SK-N-SH treated with all-trans-retinoic acid at 6 μM for 48 hours (cell line): ENCODE measurements around the gene DLG2.

Experiments
- ATAC-seq: fragments of 200-7000 bp; cut with Tn5 transposase; 3 replicates; pipeline ENCODE4 v1.9.1; 2020; ENCODE audit warnings: mild to moderate bottlenecking, moderate library complexity
- ARNTL ChIP-seq: fragments of 450-650 bp; formaldehyde crosslinking; IDR thresholded peaks from 2 replicates; pipeline ENCODE4 v1.5.0; 2020; ENCODE audit warnings: low read depth, mild to moderate bottlenecking, moderate library complexity, borderline replicate concordance
- BACH2 ChIP-seq: fragments of 250-450 bp; sonication (Bioruptor Pico); IDR thresholded peaks from 2 replicates; pipeline ENCODE4 v1.9.0; 2021; ENCODE audit warnings: mild to moderate bottlenecking, borderline replicate concordance
- CSDC2 ChIP-seq: fragments of 250-450 bp; sonication (Bioruptor Pico); IDR thresholded peaks from 2 replicates; pipeline ENCODE4 v1.5.0; 2020; ENCODE audit warnings: mild to moderate bottlenecking, moderate library complexity
- ESRRG ChIP-seq: fragments of 250-450 bp; sonication (Bioruptor Pico); IDR thresholded peaks from 2 replicates; pipeline ENCODE4 v1.6.1; 2021; ENCODE audit warnings: mild to moderate bottlenecking
- GLIS3 ChIP-seq: fragments of 250-450 bp; sonication (Bioruptor Pico); IDR thresholded peaks from 2 replicates; pipeline ENCODE4 v1.5.0; 2020; ENCODE audit warnings: mild to moderate bottlenecking, moderate library complexity
- ISL1 ChIP-seq: fragments of 250-450 bp; sonication (Bioruptor Pico); IDR thresholded peaks from 2 replicates; pipeline ENCODE4 v2.1.2; 2022; ENCODE audit warnings: mild to moderate bottlenecking, moderate library complexity
- OSR1 ChIP-seq: fragments of 250-450 bp; sonication (Bioruptor Pico); IDR thresholded peaks from 2 replicates; pipeline ENCODE4 v1.8.0; 2022; ENCODE audit warnings: moderate library complexity, mild to moderate bottlenecking, inconsistent platforms
- PPARA ChIP-seq: fragments of 250-450 bp; sonication (Bioruptor Pico); IDR thresholded peaks from 2 replicates; pipeline ENCODE4 v1.5.0; 2020; ENCODE audit warnings: mild to moderate bottlenecking, borderline replicate concordance
- RARB ChIP-seq: fragments of 250-450 bp; sonication (Bioruptor Pico); IDR thresholded peaks from 2 replicates; pipeline ENCODE4 v1.8.0; 2021; ENCODE audit warnings: mild to moderate bottlenecking, moderate library complexity
- SNAI2 ChIP-seq: fragments of 250-450 bp; sonication (Bioruptor Pico); IDR thresholded peaks from 2 replicates; pipeline ENCODE4 v1.5.0; 2020; ENCODE audit warnings: mild to moderate bottlenecking, moderate library complexity
- TCF4 ChIP-seq: fragments of 250-450 bp; sonication (Bioruptor Pico); IDR thresholded peaks from 2 replicates; pipeline ENCODE4 v1.8.0; 2021; ENCODE audit warnings: mild to moderate bottlenecking, moderate library complexity, borderline replicate concordance
- TOX ChIP-seq: fragments of 250-450 bp; sonication (Bioruptor Pico); IDR thresholded peaks from 2 replicates; pipeline ENCODE4 v1.8.0; 2021; ENCODE audit warnings: mild to moderate bottlenecking, moderate library complexity, borderline replicate concordance
- ZC3H10 ChIP-seq: fragments of 250-450 bp; sonication (Bioruptor Pico); IDR thresholded peaks from 2 replicates; pipeline ENCODE4 v1.5.1; 2021; ENCODE audit warnings: mild to moderate bottlenecking, moderate library complexity
- ZFP3 ChIP-seq: fragments of 250-450 bp; sonication (Bioruptor Pico); IDR thresholded peaks from 2 replicates; pipeline ENCODE4 v1.5.0; 2020; ENCODE audit warnings: mild to moderate bottlenecking, moderate library complexity
- ZFP30 ChIP-seq: fragments of 450-650 bp; formaldehyde crosslinking; IDR thresholded peaks from 2 replicates; pipeline ENCODE4 v1.5.0; 2022; ENCODE audit warnings: mild to moderate bottlenecking, moderate library complexity
- ZNF565 ChIP-seq: fragments of 450-650 bp; formaldehyde crosslinking; conservative IDR thresholded peaks from 2 replicates; pipeline ENCODE4 v1.5.0; 2020; ENCODE audit warnings: low read depth, mild to moderate bottlenecking, moderate library complexity
- ZNF70 ChIP-seq: fragments of 450-650 bp; formaldehyde crosslinking; IDR thresholded peaks from 2 replicates; pipeline ENCODE4 v1.5.0; 2020; ENCODE audit warnings: mild to moderate bottlenecking, moderate library complexity
- ZNF8 ChIP-seq: fragments of 450-650 bp; formaldehyde crosslinking; IDR thresholded peaks from 2 replicates; pipeline ENCODE4 v1.5.0; 2020; ENCODE audit warnings: mild to moderate bottlenecking, moderate library complexity
- TF ChIP-seq, protein P1 (sequence below): fragments of 250-450 bp; sonication (Bioruptor Pico); IDR thresholded peaks from 2 replicates; pipeline ENCODE4 v1.8.0; 2021; ENCODE audit warnings: low read depth, mild to moderate bottlenecking, moderate library complexity, borderline replicate concordance
- TF ChIP-seq, protein P2 (sequence below): fragments of 250-450 bp; sonication (Bioruptor Pico); IDR thresholded peaks from 2 replicates; pipeline ENCODE4 v1.5.1; 2021; ENCODE audit warnings: mild to moderate bottlenecking, moderate library complexity
- TF ChIP-seq, protein P3 (sequence below): fragments of 250-450 bp; sonication (Bioruptor Pico); IDR thresholded peaks from 2 replicates; pipeline ENCODE4 v1.5.0; 2020; ENCODE audit warnings: mild to moderate bottlenecking, moderate library complexity
- TF ChIP-seq, protein P4 (sequence below): fragments of 250-450 bp; sonication (Bioruptor Pico); IDR thresholded peaks from 2 replicates; pipeline ENCODE4 v1.5.1; 2020; ENCODE audit warnings: low read depth, mild to moderate bottlenecking, moderate library complexity

DLG2 gene

DNA sequence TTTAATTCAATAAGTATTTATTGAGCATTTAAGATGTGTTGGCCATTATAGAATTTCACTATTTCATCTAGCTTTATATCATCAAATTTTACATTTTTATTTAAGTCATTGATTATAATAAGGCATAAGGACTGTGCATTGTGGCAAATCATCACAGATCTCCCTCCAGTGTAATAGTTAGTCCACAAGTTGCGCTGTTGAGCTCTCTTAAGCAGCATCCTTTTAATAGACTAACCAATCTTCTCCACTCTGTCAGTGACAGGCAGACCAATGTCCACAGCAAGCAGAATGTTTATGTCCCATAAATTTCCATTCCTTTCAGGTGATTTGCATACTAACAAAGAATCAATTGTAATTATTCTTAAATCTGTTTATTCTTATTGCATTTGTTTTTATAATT is 1745.7 kb downstream of the DLG2 start:
- TF ChIP-seq GLIS3 (CRISPR knock-in tag) (no peak), PPARA (CRISPR knock-in tag) (no peak), ESRRG (no peak), ZNF8 (CRISPR knock-in tag) (no peak), ZFP30 (CRISPR knock-in tag) (no peak)
- TF ChIP-seq, protein P1, sequence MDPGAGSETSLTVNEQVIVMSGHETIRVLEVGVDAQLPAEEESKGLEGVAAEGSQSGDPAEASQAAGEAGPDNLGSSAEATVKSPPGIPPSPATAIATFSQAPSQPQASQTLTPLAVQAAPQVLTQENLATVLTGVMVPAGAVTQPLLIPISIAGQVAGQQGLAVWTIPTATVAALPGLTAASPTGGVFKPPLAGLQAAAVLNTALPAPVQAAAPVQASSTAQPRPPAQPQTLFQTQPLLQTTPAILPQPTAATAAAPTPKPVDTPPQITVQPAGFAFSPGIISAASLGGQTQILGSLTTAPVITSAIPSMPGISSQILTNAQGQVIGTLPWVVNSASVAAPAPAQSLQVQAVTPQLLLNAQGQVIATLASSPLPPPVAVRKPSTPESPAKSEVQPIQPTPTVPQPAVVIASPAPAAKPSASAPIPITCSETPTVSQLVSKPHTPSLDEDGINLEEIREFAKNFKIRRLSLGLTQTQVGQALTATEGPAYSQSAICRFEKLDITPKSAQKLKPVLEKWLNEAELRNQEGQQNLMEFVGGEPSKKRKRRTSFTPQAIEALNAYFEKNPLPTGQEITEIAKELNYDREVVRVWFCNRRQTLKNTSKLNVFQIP = no peak
- ATAC-seq = peak; percentile 74

DNA sequence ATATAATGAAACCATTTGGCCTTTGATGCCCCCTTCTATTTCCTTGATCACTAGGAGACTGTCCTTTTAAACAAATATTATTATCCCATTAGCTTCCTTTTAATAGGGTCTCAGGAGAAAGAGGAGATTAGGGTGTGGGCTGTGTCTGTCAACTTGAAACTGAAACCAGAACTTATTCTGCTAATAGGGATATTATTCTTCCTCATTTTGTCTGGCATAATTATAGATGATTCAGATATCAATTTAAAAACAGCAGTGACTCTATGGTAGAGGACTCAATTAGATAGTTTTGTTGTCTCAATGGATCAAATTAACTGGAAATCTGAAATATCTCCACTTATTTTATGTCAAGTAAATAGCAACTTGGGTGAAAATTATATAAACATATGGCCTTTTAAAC is 1756.1 kb downstream of the DLG2 start:
- TF ChIP-seq PPARA (CRISPR knock-in tag) (no peak), ISL1 (CRISPR knock-in tag) (peak; percentile 45), ZC3H10 (peak; percentile 66; the same call in 1 of the 2 replicates)
- ATAC-seq = no peak

GRCh38 chr11:83866655-83867054 is 1760.5 kb downstream of the DLG2 start:
- ATAC-seq = no peak
- TF ChIP-seq SNAI2 = 0 out of 2 replicates have a peak, but pooled peaks have one; percentile 10
- no peak for TF ChIP-seq TOX (CRISPR knock-in tag)
- TF ChIP-seq OSR1 = no peak
- TF ChIP-seq, protein P2, sequence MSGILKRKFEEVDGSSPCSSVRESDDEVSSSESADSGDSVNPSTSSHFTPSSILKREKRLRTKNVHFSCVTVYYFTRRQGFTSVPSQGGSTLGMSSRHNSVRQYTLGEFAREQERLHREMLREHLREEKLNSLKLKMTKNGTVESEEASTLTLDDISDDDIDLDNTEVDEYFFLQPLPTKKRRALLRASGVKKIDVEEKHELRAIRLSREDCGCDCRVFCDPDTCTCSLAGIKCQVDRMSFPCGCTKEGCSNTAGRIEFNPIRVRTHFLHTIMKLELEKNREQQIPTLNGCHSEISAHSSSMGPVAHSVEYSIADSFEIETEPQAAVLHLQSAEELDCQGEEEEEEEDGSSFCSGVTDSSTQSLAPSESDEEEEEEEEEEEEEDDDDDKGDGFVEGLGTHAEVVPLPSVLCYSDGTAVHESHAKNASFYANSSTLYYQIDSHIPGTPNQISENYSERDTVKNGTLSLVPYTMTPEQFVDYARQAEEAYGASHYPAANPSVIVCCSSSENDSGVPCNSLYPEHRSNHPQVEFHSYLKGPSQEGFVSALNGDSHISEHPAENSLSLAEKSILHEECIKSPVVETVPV (CRISPR knock-in tag) = no peak

DNA sequence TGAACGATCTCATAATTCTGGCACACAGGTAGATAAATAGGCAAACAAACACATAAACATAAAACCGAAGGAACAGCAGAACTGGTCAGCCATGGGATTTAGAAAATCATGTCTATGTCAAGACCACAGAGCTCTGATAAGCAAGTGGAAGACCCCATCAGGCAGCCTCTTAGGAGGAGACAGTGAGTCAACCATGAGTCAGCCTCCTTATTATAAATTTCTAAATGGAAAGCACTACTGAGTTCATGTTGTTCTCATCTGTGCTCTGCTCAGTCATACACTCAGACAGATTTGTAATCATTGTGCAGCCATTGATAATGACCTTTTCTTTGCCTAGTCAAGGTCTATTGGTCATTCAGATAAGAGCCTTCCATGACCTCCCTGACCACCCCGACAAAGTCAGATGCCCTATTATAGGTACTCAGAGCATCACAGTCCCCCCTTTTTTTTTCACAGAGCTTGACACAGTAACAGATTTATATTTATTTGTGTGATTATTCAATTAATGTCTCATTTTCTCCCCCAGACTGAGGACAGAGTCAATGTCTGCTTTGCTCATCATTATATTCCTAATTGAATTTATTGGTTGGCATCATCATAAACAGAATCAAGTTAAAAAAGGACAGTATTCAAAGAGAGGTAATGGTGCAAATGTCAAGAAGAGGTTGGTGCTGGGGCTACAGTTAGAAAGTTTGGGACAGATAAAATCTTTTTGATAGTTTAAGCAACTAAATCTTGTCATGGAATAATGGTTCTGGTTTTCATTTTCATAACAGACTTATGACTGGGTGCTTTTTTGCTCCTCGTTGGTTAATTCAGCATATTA is 1761.3 kb downstream of the DLG2 start:
- peak; percentile 88 for ATAC-seq
- TF ChIP-seq ZFP3 (CRISPR knock-in tag) (no peak), OSR1 (no peak), ZNF565 (no peak), BACH2 (CRISPR knock-in tag) (no peak), ZC3H10 (0 out of 2 replicates have a peak, but pooled peaks have one; percentile 70), ESRRG (no peak; the same call in none of the 2 replicates), SNAI2 (peak; percentile 71; the same call in 1 of the 2 replicates), RARB (peak; percentile 63; the same call in 1 of the 2 replicates), ARNTL (no peak), TOX (CRISPR knock-in tag) (peak; percentile 70), ZFP30 (CRISPR knock-in tag) (no peak), TCF4 (CRISPR knock-in tag) (peak; percentile 80), CSDC2 (no peak), PPARA (CRISPR knock-in tag) (0 out of 2 replicates have a peak, but pooled peaks have one; percentile 43), ISL1 (CRISPR knock-in tag) (peak; percentile 96), ZNF8 (CRISPR knock-in tag) (peak; percentile 49; the same call in 1 of the 2 replicates), GLIS3 (CRISPR knock-in tag) (peak; percentile 51; the same call in 1 of the 2 replicates), ZNF70 (CRISPR knock-in tag) (no peak)
- TF ChIP-seq, protein P1 = peak; percentile 15; the same call in 1 of the 2 replicates
- TF ChIP-seq, protein P3, sequence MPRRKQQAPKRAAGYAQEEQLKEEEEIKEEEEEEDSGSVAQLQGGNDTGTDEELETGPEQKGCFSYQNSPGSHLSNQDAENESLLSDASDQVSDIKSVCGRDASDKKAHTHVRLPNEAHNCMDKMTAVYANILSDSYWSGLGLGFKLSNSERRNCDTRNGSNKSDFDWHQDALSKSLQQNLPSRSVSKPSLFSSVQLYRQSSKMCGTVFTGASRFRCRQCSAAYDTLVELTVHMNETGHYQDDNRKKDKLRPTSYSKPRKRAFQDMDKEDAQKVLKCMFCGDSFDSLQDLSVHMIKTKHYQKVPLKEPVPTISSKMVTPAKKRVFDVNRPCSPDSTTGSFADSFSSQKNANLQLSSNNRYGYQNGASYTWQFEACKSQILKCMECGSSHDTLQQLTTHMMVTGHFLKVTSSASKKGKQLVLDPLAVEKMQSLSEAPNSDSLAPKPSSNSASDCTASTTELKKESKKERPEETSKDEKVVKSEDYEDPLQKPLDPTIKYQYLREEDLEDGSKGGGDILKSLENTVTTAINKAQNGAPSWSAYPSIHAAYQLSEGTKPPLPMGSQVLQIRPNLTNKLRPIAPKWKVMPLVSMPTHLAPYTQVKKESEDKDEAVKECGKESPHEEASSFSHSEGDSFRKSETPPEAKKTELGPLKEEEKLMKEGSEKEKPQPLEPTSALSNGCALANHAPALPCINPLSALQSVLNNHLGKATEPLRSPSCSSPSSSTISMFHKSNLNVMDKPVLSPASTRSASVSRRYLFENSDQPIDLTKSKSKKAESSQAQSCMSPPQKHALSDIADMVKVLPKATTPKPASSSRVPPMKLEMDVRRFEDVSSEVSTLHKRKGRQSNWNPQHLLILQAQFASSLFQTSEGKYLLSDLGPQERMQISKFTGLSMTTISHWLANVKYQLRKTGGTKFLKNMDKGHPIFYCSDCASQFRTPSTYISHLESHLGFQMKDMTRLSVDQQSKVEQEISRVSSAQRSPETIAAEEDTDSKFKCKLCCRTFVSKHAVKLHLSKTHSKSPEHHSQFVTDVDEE (CRISPR knock-in tag) = peak; percentile 82
- TF ChIP-seq, protein P4, sequence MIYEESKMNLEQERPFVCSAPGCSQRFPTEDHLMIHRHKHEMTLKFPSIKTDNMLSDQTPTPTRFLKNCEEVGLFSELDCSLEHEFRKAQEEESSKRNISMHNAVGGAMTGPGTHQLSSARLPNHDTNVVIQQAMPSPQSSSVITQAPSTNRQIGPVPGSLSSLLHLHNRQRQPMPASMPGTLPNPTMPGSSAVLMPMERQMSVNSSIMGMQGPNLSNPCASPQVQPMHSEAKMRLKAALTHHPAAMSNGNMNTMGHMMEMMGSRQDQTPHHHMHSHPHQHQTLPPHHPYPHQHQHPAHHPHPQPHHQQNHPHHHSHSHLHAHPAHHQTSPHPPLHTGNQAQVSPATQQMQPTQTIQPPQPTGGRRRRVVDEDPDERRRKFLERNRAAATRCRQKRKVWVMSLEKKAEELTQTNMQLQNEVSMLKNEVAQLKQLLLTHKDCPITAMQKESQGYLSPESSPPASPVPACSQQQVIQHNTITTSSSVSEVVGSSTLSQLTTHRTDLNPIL (CRISPR knock-in tag) = peak; percentile 41
- TF ChIP-seq, protein P2 (CRISPR knock-in tag) = 0 out of 2 replicates have a peak, but pooled peaks have one; percentile 25
